GM18870 (cell line): Measurements from ENCODE around the gene RBM18.

ENCODE experiments used
- ATAC-seq: cut with Tn5 transposase; IDR thresholded peaks from one replicate; pipeline ENCODE4 v1.9.1; 2021; ENCODE audit warnings: moderate library complexity; ENCODE audit not compliant: unreplicated experiment

The RBM18 gene, protein sequence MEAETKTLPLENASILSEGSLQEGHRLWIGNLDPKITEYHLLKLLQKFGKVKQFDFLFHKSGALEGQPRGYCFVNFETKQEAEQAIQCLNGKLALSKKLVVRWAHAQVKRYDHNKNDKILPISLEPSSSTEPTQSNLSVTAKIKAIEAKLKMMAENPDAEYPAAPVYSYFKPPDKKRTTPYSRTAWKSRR

DNA sequence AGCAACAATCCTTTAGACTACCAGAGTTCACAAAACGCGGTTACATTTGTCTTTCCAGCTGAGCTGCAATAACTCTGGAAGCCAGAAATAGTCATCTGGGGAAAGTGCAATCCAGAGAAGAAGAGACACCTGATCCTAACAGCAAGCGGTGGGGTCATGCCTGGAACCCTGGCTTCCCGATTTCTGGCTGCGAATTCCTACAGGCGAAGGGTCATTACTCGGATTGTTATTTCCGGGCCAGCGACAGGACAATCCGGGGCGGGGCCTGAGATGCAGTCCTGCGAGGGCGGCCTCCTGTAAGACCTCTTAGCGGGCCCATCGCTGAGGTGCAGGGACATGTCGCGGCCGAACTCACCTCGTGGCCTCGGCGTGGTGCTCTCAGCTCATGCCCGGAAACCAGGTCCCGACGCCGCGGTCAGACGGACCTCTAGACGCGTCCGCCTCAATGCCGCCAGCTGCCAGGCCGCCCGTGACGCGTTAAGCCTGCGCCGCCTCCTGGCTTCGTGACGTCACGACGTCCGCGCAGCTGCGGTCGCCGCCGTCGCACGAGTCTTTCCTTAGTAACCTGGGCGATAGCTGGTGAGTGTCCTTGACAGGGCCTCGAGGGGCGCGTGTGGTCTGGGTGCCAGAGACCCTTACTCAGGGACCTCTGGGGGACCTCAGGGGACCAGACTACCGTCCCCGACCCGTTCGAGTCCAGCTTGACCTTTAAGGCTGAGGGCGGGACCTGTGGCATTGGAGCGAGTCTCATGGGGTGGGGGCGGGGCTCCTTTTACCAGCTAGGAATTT is at the start of gene RBM18, which contains the start of gene MRRF:
Gene RBM18 (minus strand): TSS at position 481 of the 789 bp plus-strand sequence. CDS start 3,348 bp downstream, outside the sequence.
Gene MRRF (plus strand): TSS at position 523 of the 789 bp plus-strand sequence. CDS start 6,010 bp downstream, outside the sequence.
- ATAC-seq: peak; percentile 75

DNA sequence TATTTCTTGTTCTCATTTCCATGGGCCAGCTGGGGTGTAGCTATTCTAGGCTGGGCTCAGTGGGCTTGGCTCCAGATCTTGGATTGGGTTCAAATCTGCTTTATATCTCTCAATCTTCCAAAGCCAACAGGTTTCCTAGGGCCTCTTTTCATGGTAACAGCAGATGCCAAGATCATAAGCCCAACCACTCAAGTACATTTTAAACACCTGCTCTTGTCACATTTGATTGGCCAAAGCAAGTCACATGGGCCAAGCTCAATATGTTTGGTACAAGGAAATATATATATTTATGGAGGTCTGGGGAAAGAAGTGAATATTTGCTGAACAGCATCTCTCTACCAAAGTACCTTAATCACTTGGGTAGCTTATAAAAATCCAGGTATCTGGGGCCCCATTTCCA is 49.5 kb upstream of the RBM18 start:
- no peak for ATAC-seq

DNA sequence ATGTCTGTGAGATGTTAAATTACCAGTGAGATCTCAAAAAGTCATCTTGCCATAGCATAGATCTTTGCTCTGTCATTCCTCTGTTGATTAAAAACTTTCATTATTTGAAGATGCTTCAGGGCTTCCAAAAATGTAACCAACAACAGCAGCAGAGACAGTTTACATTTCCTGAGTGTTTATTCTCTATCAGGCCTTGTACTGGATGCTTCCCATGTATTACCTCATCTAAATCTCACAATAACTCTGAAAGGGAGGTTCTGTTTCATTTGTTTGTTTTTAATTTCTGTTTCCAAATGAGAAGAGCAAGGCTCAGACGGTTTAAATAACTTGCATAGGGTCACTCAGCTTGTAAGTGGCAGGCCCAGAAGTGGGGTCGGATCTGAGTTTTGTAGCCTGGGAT is 45.2 kb upstream of the RBM18 start:
- ATAC-seq: no peak

DNA sequence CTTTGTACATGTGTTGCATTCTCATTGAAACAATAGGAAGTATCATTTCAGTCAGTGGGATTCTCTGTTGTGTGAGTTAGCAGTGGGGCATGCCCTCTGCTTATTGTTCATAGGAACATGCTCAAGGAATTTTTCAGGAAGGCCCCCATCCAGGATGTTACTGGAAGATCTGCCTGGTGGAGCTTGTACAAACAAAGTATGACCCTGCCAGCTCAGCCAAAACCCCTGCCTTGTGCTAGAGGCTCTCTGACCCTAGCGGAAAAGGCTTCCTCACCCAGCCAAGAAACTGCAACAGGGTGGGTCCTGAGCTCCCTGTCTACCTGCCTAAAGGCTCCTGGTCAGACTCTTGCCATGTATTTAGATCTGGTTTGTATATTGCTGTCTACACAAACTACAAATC is 43.3 kb upstream of the RBM18 start:
- ATAC-seq: no peak

DNA sequence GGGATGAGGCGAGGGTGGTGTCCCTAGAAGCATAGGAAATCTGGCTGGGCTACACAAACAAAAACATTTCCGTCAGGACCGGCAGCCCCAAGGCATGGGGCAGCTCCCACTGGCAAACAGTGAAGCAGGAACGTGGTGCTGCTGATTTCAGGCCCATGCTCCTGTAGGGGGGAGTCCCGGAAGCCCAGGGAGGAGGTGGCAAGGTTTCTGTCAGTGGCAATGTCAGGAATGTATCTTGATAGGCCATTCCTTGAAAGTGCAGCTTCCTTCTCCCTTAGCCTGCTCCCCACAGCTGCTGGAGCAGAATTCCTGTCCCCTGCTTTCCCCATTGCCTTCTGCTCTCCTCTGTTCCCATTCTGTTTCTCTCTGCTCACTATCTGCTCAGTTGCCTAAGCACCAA is 42.4 kb upstream of the RBM18 start:
- no peak for ATAC-seq

DNA sequence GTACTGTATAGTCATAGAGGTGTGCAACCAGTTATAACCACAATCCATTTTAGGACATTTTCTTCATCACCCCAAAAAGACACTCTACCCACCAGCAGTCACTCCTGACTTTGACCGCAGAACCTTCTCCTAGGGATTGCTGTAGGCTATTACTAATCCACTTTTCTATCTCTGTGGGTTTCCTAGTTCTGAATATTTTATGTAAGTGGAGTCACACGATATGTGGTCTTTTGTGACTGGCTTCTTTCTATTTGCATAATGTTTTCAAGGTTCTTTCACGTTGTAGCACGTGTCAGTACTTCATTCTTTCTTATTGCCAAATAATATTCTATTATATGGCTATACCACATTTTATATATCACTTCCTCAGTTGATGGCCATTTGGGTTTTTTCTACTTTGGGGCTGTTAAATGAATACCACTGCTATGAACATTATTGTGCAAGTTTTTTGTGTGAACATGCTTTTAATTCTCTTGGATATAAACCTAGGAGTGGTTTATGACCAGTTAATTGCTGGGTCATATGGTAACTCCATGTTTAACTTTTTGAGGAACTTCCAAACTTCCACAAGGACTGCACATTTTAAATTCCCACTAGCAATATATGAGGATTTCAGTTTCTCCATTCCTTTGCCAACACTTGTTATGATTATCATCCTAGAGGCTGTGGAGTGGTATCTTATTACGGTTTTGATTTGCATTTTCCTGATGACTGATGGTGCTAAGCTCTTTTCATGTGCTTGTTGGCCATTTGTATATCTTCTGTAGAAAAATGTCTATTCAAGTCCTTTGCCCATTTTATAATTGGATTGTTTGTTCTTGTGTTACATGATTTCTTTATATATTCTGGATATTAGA is 37.8 kb upstream of the RBM18 start:
- ATAC-seq: no peak

DNA sequence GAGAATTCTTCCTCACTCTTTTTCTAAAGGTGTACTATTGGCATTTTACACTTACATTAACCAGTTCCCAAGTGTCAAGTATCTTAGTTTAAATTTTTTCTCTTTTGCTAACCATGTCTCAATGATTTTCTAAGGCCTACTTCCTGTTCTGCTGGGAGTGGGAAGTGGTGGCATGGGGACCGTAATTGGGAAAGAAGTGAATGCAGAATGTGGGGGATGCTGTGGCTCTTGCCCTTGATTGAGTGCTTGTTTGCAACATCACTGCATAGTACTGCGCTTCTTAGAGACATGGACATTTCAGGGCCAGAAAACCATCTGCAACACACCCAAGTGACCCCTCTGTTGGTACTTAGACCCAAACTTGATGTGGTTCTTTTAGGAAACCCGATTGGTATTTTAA is 32.9 kb upstream of the RBM18 start:
- no peak for ATAC-seq

DNA sequence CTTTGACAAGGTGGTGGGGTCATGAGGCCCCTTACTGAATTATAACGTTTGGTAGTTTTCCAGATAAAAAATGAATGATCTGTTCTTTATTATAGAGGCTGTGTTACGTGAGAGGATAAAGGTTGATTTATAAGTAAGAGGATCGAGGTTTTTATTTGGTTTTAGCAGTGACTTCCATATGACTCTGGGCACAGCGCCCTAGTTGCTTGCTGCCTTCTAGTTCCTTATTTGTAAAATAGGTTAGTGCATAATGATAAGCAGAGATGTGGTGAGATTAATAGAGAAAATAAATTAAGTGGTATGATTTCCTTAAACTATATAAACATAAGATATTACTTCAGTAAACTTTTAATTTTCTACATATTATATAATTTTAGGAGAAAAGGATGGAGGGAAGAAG is 29.9 kb upstream of the RBM18 start:
- no peak for ATAC-seq

DNA sequence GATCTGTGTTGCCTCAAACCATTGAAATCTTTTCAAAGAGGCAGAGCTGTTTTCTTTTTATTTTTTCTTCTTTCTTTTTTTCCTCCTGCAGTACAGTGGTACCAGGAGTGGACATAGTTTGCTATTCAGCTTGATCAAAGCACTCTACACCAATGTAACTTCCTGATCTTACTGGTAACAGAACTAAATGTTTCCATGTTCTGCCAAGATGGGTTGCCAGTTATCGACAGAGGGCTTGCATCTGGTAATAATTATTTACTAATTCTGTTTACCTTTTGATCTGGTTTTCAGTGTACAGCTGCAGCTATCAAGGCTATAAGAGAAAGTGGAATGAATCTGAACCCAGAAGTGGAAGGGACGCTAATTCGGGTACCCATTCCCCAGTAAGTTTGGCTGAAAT is 26.8 kb upstream of the RBM18 start:
- no peak for ATAC-seq

DNA sequence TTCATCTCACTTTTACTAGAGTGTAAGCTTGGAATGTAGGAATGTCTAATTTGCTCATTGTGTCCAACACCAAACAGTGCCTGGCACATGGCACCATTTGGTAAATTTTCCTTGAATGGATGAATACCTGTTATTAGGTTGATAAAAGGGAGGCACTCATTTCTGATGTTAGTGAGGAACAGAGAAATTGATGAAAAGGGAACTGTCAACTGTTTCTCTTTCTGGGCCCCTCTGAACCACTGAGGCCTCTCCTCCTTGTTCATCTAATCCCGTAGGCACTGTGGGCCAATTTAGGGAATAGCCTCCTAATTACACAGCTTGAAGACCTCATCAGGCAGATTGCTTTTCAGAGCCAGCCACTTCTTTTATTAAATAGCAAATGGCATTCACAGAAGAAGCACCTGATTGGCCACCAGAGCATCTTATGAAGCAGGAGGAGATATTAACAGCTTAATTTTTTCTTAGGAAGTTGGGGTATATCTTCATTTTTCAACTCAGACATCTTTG is 22.6 kb upstream of the RBM18 start:
- peak; percentile 12 for ATAC-seq

DNA sequence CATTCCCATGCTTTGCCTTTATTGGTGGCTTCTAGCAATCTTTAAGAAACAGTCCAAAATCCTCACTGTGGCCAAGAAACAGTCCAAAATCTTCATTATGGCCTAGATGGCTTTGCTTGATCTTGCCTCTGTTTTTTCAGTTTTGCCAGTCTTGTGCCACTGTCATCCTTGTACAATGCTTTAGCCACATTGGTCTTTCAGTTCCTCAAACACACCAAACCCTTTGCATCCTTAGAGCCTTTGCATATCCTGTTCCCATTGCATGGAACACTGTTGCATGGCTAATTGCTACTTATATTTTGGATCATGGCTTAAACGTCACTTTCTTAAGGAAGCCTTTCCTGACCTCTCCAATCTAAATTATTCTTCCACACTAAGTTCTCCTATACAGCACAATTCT is 22.1 kb upstream of the RBM18 start:
- ATAC-seq: peak; percentile 50

DNA sequence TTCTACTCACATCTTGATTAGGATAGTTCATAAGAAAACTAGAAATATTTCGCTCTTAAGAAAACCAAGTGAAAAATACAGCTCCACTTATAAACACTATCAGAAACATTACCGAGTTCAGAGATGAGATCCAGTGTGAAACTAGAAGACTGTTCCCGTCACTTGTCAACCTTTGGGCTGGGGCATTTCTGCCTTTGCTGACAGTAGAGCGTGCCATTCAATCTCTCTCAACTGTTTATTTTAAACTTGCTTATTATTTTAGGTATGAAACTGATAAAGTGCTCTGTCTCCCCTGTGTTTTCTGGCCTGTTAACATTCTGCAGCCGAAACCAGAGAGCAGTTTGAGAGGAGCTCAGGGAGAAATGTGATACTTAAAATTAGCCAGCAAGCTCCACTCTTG is 16.7 kb upstream of the RBM18 start:
- ATAC-seq: no peak

DNA sequence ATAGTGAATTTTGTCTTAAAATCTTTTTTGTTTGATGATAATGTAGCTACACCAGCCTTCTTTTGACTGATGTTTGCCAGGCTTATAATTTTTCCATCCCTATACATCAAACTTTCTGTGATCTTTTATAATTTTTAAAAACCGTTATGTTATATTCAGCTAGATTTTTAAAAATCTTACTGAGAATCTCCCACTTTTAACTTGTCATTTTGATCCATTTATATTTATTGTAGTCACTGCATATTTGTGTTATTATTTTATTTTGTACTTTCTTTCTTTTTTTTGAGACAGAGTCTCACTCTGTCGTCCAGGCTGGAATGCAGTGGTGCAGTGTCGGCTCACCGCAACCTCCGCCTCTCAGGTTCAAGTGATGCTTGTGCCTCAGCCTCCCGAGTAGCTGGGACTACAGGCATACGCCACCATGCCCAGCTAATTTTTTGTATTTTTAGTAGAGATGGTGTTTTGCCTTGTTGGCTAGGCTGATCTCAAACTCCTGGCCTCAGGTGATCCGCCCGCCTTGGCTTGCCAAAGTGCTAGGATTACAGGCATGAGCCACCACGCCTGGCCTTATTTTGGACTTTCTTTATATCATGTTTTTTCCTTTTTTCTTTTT is 12.8 kb upstream of the RBM18 start:
- ATAC-seq: no peak

DNA sequence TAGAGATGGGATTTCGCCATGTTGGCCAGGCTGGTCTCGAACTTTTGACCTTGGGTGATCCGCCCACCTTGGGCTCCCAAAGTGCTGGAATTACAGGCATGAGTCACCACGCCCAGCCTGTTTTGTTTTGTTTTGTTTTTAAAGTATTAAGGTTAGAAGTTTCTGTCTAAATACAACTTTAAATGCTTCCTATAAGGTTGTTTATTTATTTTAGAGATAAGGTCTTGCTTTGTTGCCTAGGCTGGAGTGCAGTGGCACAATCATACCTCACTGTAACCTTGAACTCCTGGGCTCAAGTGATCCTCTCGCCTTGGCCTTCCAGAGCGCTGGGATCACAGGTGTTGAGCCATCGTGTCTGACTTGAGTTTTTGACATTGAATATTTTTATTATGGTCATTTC is 11.5 kb upstream of the RBM18 start:
- ATAC-seq: no peak

DNA sequence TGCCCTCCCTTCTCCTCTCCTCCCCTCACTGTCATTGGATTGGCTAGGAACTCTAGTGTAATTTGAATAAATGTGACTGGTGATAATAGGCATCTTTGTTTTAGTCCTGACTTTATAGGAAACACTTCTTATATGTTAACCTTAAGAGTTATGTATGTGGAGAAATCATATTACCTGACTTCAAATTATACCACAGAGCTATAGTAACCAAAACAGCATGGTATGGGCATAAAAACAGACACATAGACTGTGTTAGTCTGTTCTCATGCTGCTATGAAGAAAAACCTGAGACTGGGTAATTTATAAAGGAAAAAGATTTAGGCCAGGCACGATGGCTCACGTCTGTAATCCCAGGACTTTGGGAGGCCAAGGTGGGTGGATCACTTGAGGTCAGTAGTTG is 9.4 kb upstream of the RBM18 start:
- ATAC-seq: no peak

DNA sequence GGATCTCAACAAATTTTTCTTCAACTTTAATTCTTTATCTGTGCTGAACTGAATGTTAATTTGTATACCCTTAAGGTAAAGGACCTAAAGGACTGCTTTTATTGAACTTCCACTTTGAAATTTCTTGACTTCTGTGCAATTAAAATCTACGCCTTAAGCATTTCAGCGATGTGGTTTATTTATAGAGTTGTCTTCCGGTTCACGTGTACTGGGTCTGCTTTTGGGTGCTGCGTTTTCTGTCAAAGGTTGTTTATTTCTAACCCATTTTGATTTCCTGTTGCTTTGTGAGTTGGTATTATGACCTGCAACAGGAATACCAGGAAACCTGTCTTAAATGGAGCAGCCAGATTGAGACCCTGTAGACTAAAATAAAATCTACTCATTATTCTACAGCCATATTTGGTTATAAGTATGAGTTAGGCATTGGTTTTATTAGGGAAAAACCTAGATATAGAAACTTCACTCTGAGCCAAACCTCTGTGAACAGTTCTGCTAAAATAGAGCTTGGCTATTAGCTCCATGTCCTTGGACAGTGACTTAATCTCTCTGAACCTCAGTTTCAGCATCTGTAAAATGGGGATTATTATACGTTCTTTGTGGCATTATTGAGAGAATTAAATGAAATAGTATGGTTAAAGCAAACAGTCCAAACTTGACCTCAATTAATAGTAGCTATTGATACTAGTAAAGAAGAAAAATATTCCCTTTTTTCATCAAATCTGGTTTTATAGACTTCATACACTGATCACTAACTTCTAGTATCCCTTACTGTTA is 3.6 kb upstream of the RBM18 start:
- no peak for ATAC-seq

DNA sequence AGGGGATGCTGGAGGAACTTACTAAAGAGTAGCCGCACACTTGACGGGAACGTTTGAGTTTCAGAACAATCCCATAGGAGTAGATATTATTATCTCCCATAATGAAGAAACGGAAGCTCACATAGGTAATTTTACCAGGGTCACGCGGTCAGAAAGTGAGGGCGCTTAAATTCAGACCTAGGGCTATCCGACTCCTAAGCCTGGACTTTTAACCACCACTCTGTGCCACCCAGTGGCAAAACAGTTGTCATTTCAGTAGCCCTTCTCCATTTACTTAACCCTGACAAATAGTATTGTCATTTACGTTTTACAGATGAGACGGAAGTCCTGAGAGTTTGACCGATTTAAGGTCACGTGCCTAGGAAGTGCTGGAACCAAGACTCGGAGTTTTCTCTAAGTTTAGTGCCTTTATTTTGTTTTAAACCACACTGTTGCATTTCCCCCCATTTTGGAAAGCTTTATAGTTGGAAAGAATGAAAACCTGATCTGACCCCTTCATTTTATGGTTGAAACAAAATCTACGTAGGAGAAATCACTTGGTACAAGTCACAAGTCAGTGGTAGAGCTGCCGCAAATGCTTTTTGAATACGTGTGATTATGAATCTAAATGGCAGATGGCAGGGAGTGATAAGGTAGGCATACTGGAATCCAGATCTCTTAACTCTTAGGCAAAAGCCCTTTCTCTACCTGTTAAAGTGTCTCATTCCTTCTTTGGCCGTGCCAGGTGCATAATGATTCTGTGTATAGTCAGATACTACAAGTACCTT is 692 bp upstream of the RBM18 start:
- peak; percentile 41 for ATAC-seq

DNA sequence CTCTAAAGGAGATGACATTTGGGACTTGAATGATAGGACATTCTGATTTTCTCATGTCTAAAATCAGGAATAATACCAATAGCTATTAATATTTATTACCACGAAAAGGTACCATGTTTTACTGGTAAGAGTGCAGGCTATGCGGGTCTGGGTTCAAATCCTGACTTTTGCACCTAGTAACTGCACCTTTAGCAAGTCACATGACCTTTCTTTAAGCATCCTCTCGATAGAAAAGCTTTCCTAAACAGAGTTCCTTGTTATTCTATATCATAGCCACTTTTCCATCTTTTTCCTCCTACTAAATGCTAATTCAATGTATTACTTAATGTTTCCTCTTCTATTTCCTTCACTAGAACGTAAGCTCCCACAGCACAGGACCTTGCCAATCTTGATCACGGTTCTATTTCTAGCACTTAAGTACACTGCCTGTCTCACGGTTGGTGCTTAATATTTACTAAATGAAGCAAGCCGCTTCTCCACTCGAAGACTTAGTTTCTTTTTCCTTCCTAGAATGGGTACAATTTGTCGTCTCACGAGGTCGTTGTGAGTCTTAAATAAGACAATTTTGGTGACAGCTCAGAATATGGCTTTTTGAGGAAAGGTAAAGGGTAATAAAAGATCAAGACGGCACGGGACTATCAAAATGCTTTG is 816 bp downstream of the RBM18 start:
- ATAC-seq: no peak

DNA sequence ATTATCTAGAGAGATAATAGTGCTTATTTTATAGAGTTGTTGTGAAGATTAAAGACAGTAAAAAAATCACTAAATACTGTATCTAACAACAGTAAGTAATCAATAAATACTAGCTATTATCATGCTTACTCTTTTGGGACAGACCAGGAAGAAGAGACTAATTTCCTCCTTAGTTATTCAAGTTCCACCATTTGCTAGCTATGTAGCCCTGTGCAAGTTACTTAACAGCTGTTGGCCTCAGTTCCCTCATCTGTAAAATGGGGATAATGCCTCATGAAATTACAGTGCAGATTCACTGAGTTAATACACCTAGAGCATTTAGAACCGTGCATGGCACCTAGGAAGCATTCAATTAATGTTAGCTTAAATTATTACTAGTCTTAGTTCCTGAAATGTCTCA is 2.6 kb downstream of the RBM18 start:
- ATAC-seq: no peak
